ENCODE measurements around the gene RAD51D. TPM values are rescaled to one million over a fixed set of nuclear protein-coding genes. Genes with fewer than 3 reads are reported as not detected.

RAD51D gene
- polyA plus RNA-seq, 2 of the 4 experiments (the other 2 are of a cell fraction): 18.4 to 23.8 TPM

GRCh38 chr17:35142467-35142796, 22.8 kb upstream of the RAD51D start:
- ChIA-PET CTCF (interaction anchor here (0.8 to 3.5 kb wide), 5 partner anchors 15 to 521 kb away, joined by 3 to 27 read pairs (median 3); partner anchors contain the start of genes FNDC8 and RAD51D), POLR2A (no interaction called here)
- DNase-seq (ENCODE audit: low read depth in 1 of 2, low spot score in 1 of 2) (no peak), ATAC-seq (peak; percentile 23 to 50; a peak in 4 of 6 replicates), FAIRE-seq (no peak)
- Histone ChIP-seq H3K27ac (no peak overlapping the region), H3K4me2 (peak overlapping the region; percentile 40; the same call in 2 of the 3 replicates), H3K9me3 (no peaks in the 10 kb centered on the region), H3K4me1 (peaks cover 9% of the 10 kb centered on the region; the same call in 2 of the 3 replicates), H3K4me3 (peak overlapping the region; percentile 87; the same call in 1 of the 3 replicates)
- TF ChIP-seq CEBPB (IDR thresholded peaks at IDR 0.05) (no peak), ESRRA (IDR thresholded peaks at IDR 0.05; ENCODE audit: borderline replicate concordance, low read length) (no peak), RNF2 (IDR thresholded peaks at IDR 0.05; ENCODE audit: borderline replicate concordance, low read depth) (no peak), ZC3H11A (IDR thresholded peaks at IDR 0.05) (no peak), ELK1 (IDR thresholded peaks at IDR 0.05; ENCODE audit: low read depth, low read length) (no peak), RFX5 (IDR thresholded peaks at IDR 0.05) (no peak), POLR2AphosphoS2 (conservative IDR thresholded peaks at IDR 0.05; ENCODE audit: low read length) (no peak), EHMT2 (IDR thresholded peaks at IDR 0.05; ENCODE audit: low read depth) (no peak), RCOR1 (IDR thresholded peaks at IDR 0.05; ENCODE audit: low read depth, low read length) (no peak), ZFP36 (IDR thresholded peaks at IDR 0.05; ENCODE audit: borderline replicate concordance, partially characterized antibody) (no peak), JUN (IDR thresholded peaks at IDR 0.05) (no peak), SREBF2 (IDR thresholded peaks at IDR 0.05) (no peak), HEYL (CRISPR knock-in tag; IDR thresholded peaks at IDR 0.05) (no peak), GATA3 (IDR thresholded peaks at IDR 0.05; ENCODE audit: borderline replicate concordance) (no peak), HOXB13 (CRISPR knock-in tag; IDR thresholded peaks at IDR 0.05; ENCODE audit: low read depth) (no peak), CBX2 (IDR thresholded peaks at IDR 0.05; ENCODE audit: borderline replicate concordance, low read depth) (no peak), EP300 (IDR thresholded peaks at IDR 0.05) (no peak), CHD2 (IDR thresholded peaks at IDR 0.05; ENCODE audit: low read length, partially characterized antibody) (no peak), MAFK (IDR thresholded peaks at IDR 0.05; ENCODE audit: partially characterized antibody) (no peak), USF2 (IDR thresholded peaks at IDR 0.05) (no peak)
- 58% methylated on average over 8 of the region's 8 CpGs for WGBS (ENCODE audit: missing lambda C conversion rate)

- H3K9me3 ChIP-seq: no peaks in the 10 kb centered on the region
- DNase-seq (ENCODE audit: low read depth in 1 of 2, low spot score in 1 of 2) (peak; percentile 86 to 93), ATAC-seq (peak; percentile 96 to 97), FAIRE-seq (no peak)
- ChIA-PET CTCF (interaction anchor here (0.6 to 3.5 kb wide), 17 partner anchors 8 to 520 kb away, joined by 3 to 27 read pairs (median 4); partner anchors contain the start of genes FNDC8 and RAD51D), POLR2A (interaction anchor here (0.8 to 1.1 kb wide), 2 partner anchors 11 to 52 kb away, joined by 3 to 7 read pairs; no protein-coding TSS in a partner anchor)
- WGBS (ENCODE audit: missing lambda C conversion rate): under 1% methylated on average over 44 of the region's 65 CpGs
- peak within 1 kb of the TSS; percentile 87 for H3K4me3 ChIP-seq
- peak within 1 kb of the TSS; percentile 84 to 93 for H3K27ac ChIP-seq
- H3K4me2 ChIP-seq: peak within 1 kb of the TSS; percentile 83
- peaks cover 9% of the 10 kb centered on the region; the same call in 2 of the 3 replicates for H3K4me1 ChIP-seq
- TF ChIP-seq RARB (CRISPR knock-in tag; IDR thresholded peaks at IDR 0.05): no peak
- TF ChIP-seq JUN (IDR thresholded peaks at IDR 0.05): peak; percentile 61 to 98; a peak in 4 of 5 replicates
- TF ChIP-seq CTCF (IDR thresholded peaks at IDR 0.05): peak; percentile 90
- no peak for TF ChIP-seq ZSCAN20 (CRISPR knock-in tag; IDR thresholded peaks at IDR 0.05)
- TF ChIP-seq E2F6 (IDR thresholded peaks at IDR 0.05; ENCODE audit: borderline replicate concordance, low read depth): peak; percentile 88
- TF ChIP-seq MAZ (IDR thresholded peaks at IDR 0.05; ENCODE audit: borderline replicate concordance, low read depth, low read length): 0 out of 2 replicates have a peak, but pooled peaks have one; percentile 72
- peak; percentile 60 for TF ChIP-seq KDM5A (IDR thresholded peaks at IDR 0.05)
- TF ChIP-seq PBX3 (IDR thresholded peaks at IDR 0.05): peak; percentile 61; the same call in 1 of the 2 replicates
- no peak for TF ChIP-seq RFX5 (IDR thresholded peaks at IDR 0.05)
- TF ChIP-seq MAX (IDR thresholded peaks at IDR 0.05): peak; percentile 100
- peak; percentile 84 for TF ChIP-seq BCL3 (IDR thresholded peaks at IDR 0.05)
- no peak for TF ChIP-seq EHF (CRISPR knock-in tag; IDR thresholded peaks at IDR 0.05)
These were observed 22.2 kb upstream of the RAD51D start, which contains the start of gene NLE1 for GRCh38 chr17:35141681-35142466. Gene NLE1, minus strand, starts transcription at chr17:35142303. Its CDS starts 28 bp downstream, at chr17:35142275.
